ENCODE results near the gene RPN1. TPM values are rescaled to one million over a fixed set of nuclear protein-coding genes. Genes with fewer than 3 reads are reported as not detected.

The RPN1 gene
- total RNA-seq, 1 donor from 2014 or later, result 159 TPM

DNA sequence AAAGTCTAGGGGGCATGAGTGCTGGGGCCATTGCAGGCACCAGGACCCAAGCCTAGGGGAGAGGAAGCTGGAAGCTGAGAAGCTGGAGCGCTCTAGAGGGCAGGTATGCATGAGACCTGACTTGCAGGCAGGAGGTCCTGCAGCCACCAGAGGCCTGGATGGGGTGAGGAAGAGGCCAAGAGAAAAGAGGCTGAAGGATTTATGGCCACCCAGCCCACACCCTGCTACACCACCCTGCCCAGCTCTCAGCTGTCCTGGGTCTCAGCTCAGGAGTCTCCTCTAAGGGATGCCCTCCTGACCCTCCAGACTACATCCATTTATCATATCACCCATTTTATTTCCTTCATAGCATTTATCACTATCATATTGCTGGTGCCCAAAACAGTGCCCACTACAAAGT lies 36.5 kb downstream of the RPN1 start:
- Histone ChIP-seq H3K27ac (ENCODE audit: low read depth, low read length) (no peak overlapping the region), H3K4me1 (ENCODE audit: control insufficient read depth in 3 of 3, insufficient read depth in 3 of 3, low read length in 3 of 3) (peaks cover 14 to 24% (median 21%) of the 10 kb centered on the region in 3 donors), H3K36me3 (ENCODE audit: control insufficient read depth in 3 of 3, insufficient read depth in 3 of 3, low read length in 3 of 3) (no peaks in the 10 kb centered on the region), H3K9me3 (ENCODE audit: control insufficient read depth in 3 of 3, low read length in 3 of 3) (no peaks in the 10 kb centered on the region), H3K27me3 (ENCODE audit: control insufficient read depth in 3 of 3, insufficient read depth in 3 of 3, low read length in 3 of 3) (no peaks in the 10 kb centered on the region), H3K9ac (ENCODE audit: low read depth in 1 of 3, low read length in 3 of 3) (no peak overlapping the region), H3K4me3 (ENCODE audit: low read length in 3 of 3) (no peak overlapping the region)

DNA sequence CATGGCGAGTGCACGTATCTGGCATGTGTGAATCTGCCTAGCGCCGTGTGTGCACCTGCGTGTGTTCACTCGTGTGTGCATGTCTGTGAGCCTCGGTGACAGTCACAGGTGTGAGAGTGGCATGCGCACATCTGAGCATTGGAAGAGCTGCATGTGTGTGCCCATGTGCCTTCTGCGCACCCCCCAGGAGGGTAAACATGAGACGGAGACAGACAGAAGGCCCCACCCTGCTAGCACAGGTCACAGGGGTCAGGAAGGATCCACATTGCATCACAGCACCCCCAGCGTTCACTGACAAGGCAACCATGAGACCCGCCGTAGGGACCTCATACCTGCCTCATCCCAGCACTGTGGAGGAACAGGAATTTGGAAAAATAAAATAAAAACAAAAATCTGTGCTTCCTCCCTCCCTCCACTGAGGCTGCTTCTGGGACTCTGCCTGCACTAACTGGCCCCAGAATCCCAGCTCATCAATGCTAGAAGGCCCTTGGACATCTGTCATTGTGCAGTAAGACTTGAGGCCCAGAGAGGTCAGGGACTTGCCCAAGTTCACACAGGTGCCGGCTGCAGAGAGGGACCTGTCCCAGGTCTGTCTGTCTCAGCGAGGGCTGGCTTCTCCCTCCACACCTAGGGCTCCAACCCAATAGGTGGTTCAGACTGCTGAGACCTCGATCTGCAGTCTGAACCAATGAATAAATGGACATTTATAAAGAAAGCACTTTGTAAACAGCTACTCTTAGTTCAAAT lies 37.4 kb downstream of the RPN1 start:
- no peaks in the 10 kb centered on the region for H3K27me3 ChIP-seq (ENCODE audit: control insufficient read depth in 3 of 3, insufficient read depth in 3 of 3, low read length in 3 of 3)
- no peaks in the 10 kb centered on the region for H3K36me3 ChIP-seq (ENCODE audit: control insufficient read depth in 3 of 3, insufficient read depth in 3 of 3, low read length in 3 of 3)
- peaks cover 6 to 17% (median 16%) of the 10 kb centered on the region in 3 donors for H3K4me1 ChIP-seq (ENCODE audit: control insufficient read depth in 3 of 3, insufficient read depth in 3 of 3, low read length in 3 of 3)
- no peak overlapping the region for H3K9ac ChIP-seq (ENCODE audit: low read depth in 1 of 3, low read length in 3 of 3)
- no peak overlapping the region for H3K4me3 ChIP-seq (ENCODE audit: low read length in 3 of 3)
- no peak overlapping the region for H3K27ac ChIP-seq (ENCODE audit: low read depth, low read length)
- no peaks in the 10 kb centered on the region for H3K9me3 ChIP-seq (ENCODE audit: control insufficient read depth in 3 of 3, low read length in 3 of 3)

GRCh38 chr3:128610451-128611070 lies 40.1 kb downstream of the RPN1 start:
- no peaks in the 10 kb centered on the region for H3K36me3 ChIP-seq (ENCODE audit: control insufficient read depth in 3 of 3, insufficient read depth in 3 of 3, low read length in 3 of 3)
- H3K27me3 ChIP-seq (ENCODE audit: control insufficient read depth in 3 of 3, insufficient read depth in 3 of 3, low read length in 3 of 3), result no peaks in the 10 kb centered on the region
- H3K27ac ChIP-seq (ENCODE audit: low read depth, low read length), result no peak overlapping the region
- peaks cover 10 to 16% (median 16%) of the 10 kb centered on the region in 3 donors for H3K4me1 ChIP-seq (ENCODE audit: control insufficient read depth in 3 of 3, insufficient read depth in 3 of 3, low read length in 3 of 3)
- no peak overlapping the region for H3K4me3 ChIP-seq (ENCODE audit: low read length in 3 of 3)
- no peaks in the 10 kb centered on the region for H3K9me3 ChIP-seq (ENCODE audit: control insufficient read depth in 3 of 3, low read length in 3 of 3)
- H3K9ac ChIP-seq (ENCODE audit: low read depth in 1 of 3, low read length in 3 of 3), result peak overlapping the region in 2 of 3 donors; percentile 24 to 45

DNA sequence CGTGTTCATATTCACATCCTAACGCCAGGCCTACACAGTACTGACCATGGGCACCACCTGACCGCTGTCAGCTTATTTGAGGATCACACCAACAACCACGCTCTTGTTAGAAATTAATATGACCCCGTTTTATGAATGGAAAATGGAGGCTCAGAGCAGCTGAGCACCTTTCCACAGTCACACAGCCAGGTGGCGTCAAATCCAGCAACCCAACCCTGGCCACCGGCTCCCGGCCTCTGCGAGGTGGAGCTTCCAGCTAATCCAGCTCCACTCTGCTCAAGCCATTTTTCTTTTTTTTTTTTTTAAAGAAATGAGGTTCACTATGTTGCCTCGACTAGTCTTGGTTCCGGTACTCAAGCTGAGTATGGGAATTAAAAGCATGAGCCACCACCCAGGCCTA lies 41.3 kb downstream of the RPN1 start:
- Histone ChIP-seq H3K9me3 (ENCODE audit: control insufficient read depth in 3 of 3, low read length in 3 of 3) (no peaks in the 10 kb centered on the region), H3K4me3 (ENCODE audit: low read length in 3 of 3) (no peak overlapping the region), H3K4me1 (ENCODE audit: control insufficient read depth in 3 of 3, insufficient read depth in 3 of 3, low read length in 3 of 3) (peaks cover 10 to 16% (median 16%) of the 10 kb centered on the region in 3 donors), H3K27ac (ENCODE audit: low read depth, low read length) (no peak overlapping the region), H3K27me3 (ENCODE audit: control insufficient read depth in 3 of 3, insufficient read depth in 3 of 3, low read length in 3 of 3) (peaks cover 0 to under 1% (median 0%) of the 10 kb centered on the region in 3 donors), H3K9ac (ENCODE audit: low read depth in 1 of 3, low read length in 3 of 3) (no peak overlapping the region), H3K36me3 (ENCODE audit: control insufficient read depth in 3 of 3, insufficient read depth in 3 of 3, low read length in 3 of 3) (no peaks in the 10 kb centered on the region)

GRCh38 chr3:128607710-128608048 lies 42.9 kb downstream of the RPN1 start:
- Histone ChIP-seq H3K9ac (ENCODE audit: low read depth in 1 of 3, low read length in 3 of 3) (peak overlapping the region; percentile 84 to 88 (median 84)), H3K27ac (ENCODE audit: low read depth, low read length) (peak overlapping the region; percentile 63), H3K4me1 (ENCODE audit: control insufficient read depth in 3 of 3, insufficient read depth in 3 of 3, low read length in 3 of 3) (peaks cover 10 to 16% (median 16%) of the 10 kb centered on the region in 3 donors), H3K9me3 (ENCODE audit: control insufficient read depth in 3 of 3, low read length in 3 of 3) (no peaks in the 10 kb centered on the region), H3K4me3 (ENCODE audit: low read length in 3 of 3) (peak overlapping the region; percentile 75 to 92 (median 84)), H3K27me3 (ENCODE audit: control insufficient read depth in 3 of 3, insufficient read depth in 3 of 3, low read length in 3 of 3) (peaks cover 0 to 4% (median 3%) of the 10 kb centered on the region in 3 donors), H3K36me3 (ENCODE audit: control insufficient read depth in 3 of 3, insufficient read depth in 3 of 3, low read length in 3 of 3) (no peaks in the 10 kb centered on the region)

- no peak overlapping the region for H3K4me3 ChIP-seq (ENCODE audit: low read length in 3 of 3)
- peaks cover 10 to 16% (median 16%) of the 10 kb centered on the region in 3 donors for H3K4me1 ChIP-seq (ENCODE audit: control insufficient read depth in 3 of 3, insufficient read depth in 3 of 3, low read length in 3 of 3)
- H3K9ac ChIP-seq (ENCODE audit: low read depth in 1 of 3, low read length in 3 of 3), result no peak overlapping the region
- no peaks in the 10 kb centered on the region for H3K36me3 ChIP-seq (ENCODE audit: control insufficient read depth in 3 of 3, insufficient read depth in 3 of 3, low read length in 3 of 3)
- H3K9me3 ChIP-seq (ENCODE audit: control insufficient read depth in 3 of 3, low read length in 3 of 3), result no peaks in the 10 kb centered on the region
- H3K27me3 ChIP-seq (ENCODE audit: control insufficient read depth in 3 of 3, insufficient read depth in 3 of 3, low read length in 3 of 3), result peaks cover 0 to 4% (median 4%) of the 10 kb centered on the region in 3 donors
- no peak overlapping the region for H3K27ac ChIP-seq (ENCODE audit: low read depth, low read length)
Observed at GRCh38 chr3:128606094-128606493, 44.5 kb downstream of the RPN1 start.

GRCh38 chr3:128605091-128606046 lies 45.2 kb downstream of the RPN1 start:
- Histone ChIP-seq H3K9me3 (ENCODE audit: control insufficient read depth in 3 of 3, low read length in 3 of 3) (no peaks in the 10 kb centered on the region), H3K27me3 (ENCODE audit: control insufficient read depth in 3 of 3, insufficient read depth in 3 of 3, low read length in 3 of 3) (peaks cover 0 to 4% (median 4%) of the 10 kb centered on the region in 3 donors), H3K4me3 (ENCODE audit: low read length in 3 of 3) (no peak overlapping the region), H3K27ac (ENCODE audit: low read depth, low read length) (no peak overlapping the region), H3K36me3 (ENCODE audit: control insufficient read depth in 3 of 3, insufficient read depth in 3 of 3, low read length in 3 of 3) (no peaks in the 10 kb centered on the region), H3K4me1 (ENCODE audit: control insufficient read depth in 3 of 3, insufficient read depth in 3 of 3, low read length in 3 of 3) (peaks cover 10 to 12% (median 11%) of the 10 kb centered on the region in 3 donors), H3K9ac (ENCODE audit: low read depth in 1 of 3, low read length in 3 of 3) (no peak overlapping the region)

GRCh38 chr3:128603811-128604775 lies 46.5 kb downstream of the RPN1 start:
- Histone ChIP-seq H3K36me3 (ENCODE audit: control insufficient read depth in 3 of 3, insufficient read depth in 3 of 3, low read length in 3 of 3) (no peaks in the 10 kb centered on the region), H3K4me3 (ENCODE audit: low read length in 3 of 3) (no peak overlapping the region), H3K4me1 (ENCODE audit: control insufficient read depth in 3 of 3, insufficient read depth in 3 of 3, low read length in 3 of 3) (peaks cover 10 to 12% (median 11%) of the 10 kb centered on the region in 3 donors), H3K9ac (ENCODE audit: low read depth in 1 of 3, low read length in 3 of 3) (no peak overlapping the region), H3K9me3 (ENCODE audit: control insufficient read depth in 3 of 3, low read length in 3 of 3) (no peaks in the 10 kb centered on the region), H3K27ac (ENCODE audit: low read depth, low read length) (no peak overlapping the region), H3K27me3 (ENCODE audit: control insufficient read depth in 3 of 3, insufficient read depth in 3 of 3, low read length in 3 of 3) (peaks cover 0 to 4% (median 4%) of the 10 kb centered on the region in 3 donors)

DNA sequence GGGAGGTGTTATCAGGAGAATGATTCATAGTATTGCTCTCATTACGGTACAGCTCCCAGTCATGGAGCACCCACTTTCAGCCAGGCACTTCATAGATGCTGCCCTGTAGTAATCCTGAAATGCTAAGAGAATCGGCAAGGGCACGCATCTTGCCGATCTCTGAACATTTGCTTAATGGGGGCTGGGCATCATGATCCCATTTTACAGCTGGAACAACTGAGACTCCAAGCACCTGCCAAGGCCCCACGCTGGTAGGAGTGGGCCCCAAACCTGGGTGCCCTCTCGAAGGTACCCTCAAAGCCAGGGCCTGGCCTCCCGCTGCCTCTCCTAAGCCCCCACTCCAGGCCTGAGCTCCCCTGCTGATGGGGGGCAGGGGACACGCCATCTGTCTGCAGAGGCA lies 47.3 kb downstream of the RPN1 start:
- peaks cover 0 to 4% (median 4%) of the 10 kb centered on the region in 3 donors for H3K27me3 ChIP-seq (ENCODE audit: control insufficient read depth in 3 of 3, insufficient read depth in 3 of 3, low read length in 3 of 3)
- no peak overlapping the region for H3K9ac ChIP-seq (ENCODE audit: low read depth in 1 of 3, low read length in 3 of 3)
- no peak overlapping the region for H3K4me3 ChIP-seq (ENCODE audit: low read length in 3 of 3)
- no peaks in the 10 kb centered on the region for H3K36me3 ChIP-seq (ENCODE audit: control insufficient read depth in 3 of 3, insufficient read depth in 3 of 3, low read length in 3 of 3)
- no peak overlapping the region for H3K27ac ChIP-seq (ENCODE audit: low read depth, low read length)
- peaks cover 8 to 12% (median 10%) of the 10 kb centered on the region in 3 donors for H3K4me1 ChIP-seq (ENCODE audit: control insufficient read depth in 3 of 3, insufficient read depth in 3 of 3, low read length in 3 of 3)
- no peaks in the 10 kb centered on the region for H3K9me3 ChIP-seq (ENCODE audit: control insufficient read depth in 3 of 3, low read length in 3 of 3)

All from skeletal muscle tissue (tissue), 4 donors.